Measurements from ENCODE around the gene SIRT5.

SIRT5 gene

GRCh38 chr6:13641315-13641714 lies 66.9 kb downstream of the SIRT5 start:
- no peak for DNase-seq

GRCh38 chr6:13643125-13643524 lies 68.7 kb downstream of the SIRT5 start:
- no peak for DNase-seq

GRCh38 chr6:13648850-13649249 lies 74.4 kb downstream of the SIRT5 start:
- no peak for DNase-seq

- no peak for DNase-seq
These were observed 75.0 kb downstream of the SIRT5 start for GRCh38 chr6:13649393-13649792.

- no peak for DNase-seq
These were observed 78.9 kb downstream of the SIRT5 start for GRCh38 chr6:13653296-13653695.

- DNase-seq: no peak
These were observed 80.1 kb downstream of the SIRT5 start for GRCh38 chr6:13654496-13654895.

GRCh38 chr6:13655700-13656099 lies 81.3 kb downstream of the SIRT5 start:
- no peak for DNase-seq

GRCh38 chr6:13660273-13660672 lies 85.9 kb downstream of the SIRT5 start:
- no peak for DNase-seq

GRCh38 chr6:13660893-13661292 lies 86.5 kb downstream of the SIRT5 start:
- DNase-seq: no peak

GRCh38 chr6:13661647-13662046 lies 87.2 kb downstream of the SIRT5 start:
- no peak for DNase-seq

GRCh38 chr6:13662651-13663334 lies 88.4 kb downstream of the SIRT5 start:
- no peak for DNase-seq

- DNase-seq: no peak
These were observed 89.6 kb downstream of the SIRT5 start for GRCh38 chr6:13663986-13664385.

Data from activated gamma-delta T cell treated with Interleukin-2 at 50 U/mL for 16 hours (primary cell).